H9 (cell line): Measurements from ENCODE around the gene BCL2L14. TPM values are rescaled to one million over a fixed set of nuclear protein-coding genes. Genes with fewer than 3 reads are reported as not detected.

Source experiments
- DNase-seq: peaks from one replicate; pipeline ENCODE4 v3.0.0-alpha.2; 2017
- H2AFZ ChIP-seq: one replicate; pipeline ENCODE4 v1.6.1; 2013; ENCODE audit warnings: mild to moderate bottlenecking, low read length, control low read depth, moderate library complexity
- H2AK5ac ChIP-seq: 2 replicates; pipeline ENCODE4 v1.6.1; 2013; ENCODE audit warnings: low read length, control low read depth, mixed read lengths; ENCODE audit not compliant: insufficient read length
- H2BK120ac ChIP-seq: one replicate; pipeline ENCODE4 v1.6.1; 2013; ENCODE audit warnings: low read depth, mild to moderate bottlenecking, low read length, control low read depth, inconsistent platforms; ENCODE audit not compliant: poor library complexity, severe bottlenecking
- H2BK12ac ChIP-seq: 2 replicates; pipeline ENCODE4 v1.6.1; 2013; ENCODE audit warnings: low read length, control low read depth, mixed read lengths, low read depth; ENCODE audit not compliant: insufficient read length
- H2BK15ac ChIP-seq: 2 replicates; pipeline ENCODE4 v1.6.1; 2013; ENCODE audit warnings: low read depth, low read length, control low read depth
- H2BK20ac ChIP-seq: one replicate; pipeline ENCODE4 v1.6.1; 2013; ENCODE audit warnings: low read depth, mild to moderate bottlenecking, low read length, control low read depth, inconsistent platforms; ENCODE audit not compliant: poor library complexity, severe bottlenecking
- H2BK5ac ChIP-seq: 2 replicates; pipeline ENCODE4 v1.6.1; 2013; ENCODE audit warnings: low read length, control low read depth, mixed read lengths; ENCODE audit not compliant: insufficient read length
- H3K14ac ChIP-seq: 2 replicates; pipeline ENCODE4 v1.6.1; 2013; ENCODE audit warnings: low read length, control low read depth; ENCODE audit not compliant: insufficient read depth
- H3K18ac ChIP-seq: 2 replicates; pipeline ENCODE4 v1.6.1; 2013; ENCODE audit warnings: low read depth, mild to moderate bottlenecking, mixed read lengths, low read length, control low read depth; ENCODE audit not compliant: insufficient read length
- H3K23ac ChIP-seq: 2 replicates; pipeline ENCODE4 v1.6.1; 2013; ENCODE audit warnings: low read length, control low read depth, mixed read lengths, low read depth; ENCODE audit not compliant: insufficient read length
- H3K23me2 ChIP-seq: 2 replicates; pipeline ENCODE4 v1.6.1; 2013; ENCODE audit warnings: low read depth, mild to moderate bottlenecking, mixed read lengths, low read length, control low read depth; ENCODE audit not compliant: insufficient read length, poor library complexity, severe bottlenecking
- H3K27ac ChIP-seq: 2 replicates; pipeline ENCODE4 v1.5.1; 2013; ENCODE audit warnings: low read length, control low read depth, mixed read lengths, low read depth; ENCODE audit not compliant: insufficient read length
- H3K27me3 ChIP-seq: 2 replicates; pipeline ENCODE4 v1.6.1; 2013; ENCODE audit warnings: low read length, control low read depth, inconsistent platforms; ENCODE audit not compliant: insufficient read depth
- H3K4ac ChIP-seq: 2 replicates; pipeline ENCODE4 v1.6.1; 2013; ENCODE audit warnings: low read depth, mild to moderate bottlenecking, control low read depth, inconsistent platforms, low read length, moderate library complexity
- H3K4me1 ChIP-seq: 2 replicates; pipeline ENCODE4 v1.6.1; 2013; ENCODE audit warnings: low read length, control low read depth, inconsistent platforms; ENCODE audit not compliant: insufficient read depth
- H3K4me2 ChIP-seq: 2 replicates; pipeline ENCODE4 v1.6.1; 2013; ENCODE audit warnings: low read length, control low read depth, mixed read lengths; ENCODE audit not compliant: insufficient read length, insufficient read depth
- H3K56ac ChIP-seq: 2 replicates; pipeline ENCODE4 v1.6.1; 2013; ENCODE audit warnings: low read depth, mild to moderate bottlenecking, mixed read lengths, low read length, control low read depth; ENCODE audit not compliant: insufficient read length
- H3K79me1 ChIP-seq: 2 replicates; pipeline ENCODE4 v1.6.1; 2013; ENCODE audit warnings: low read depth, mild to moderate bottlenecking, moderate library complexity, low read length, control low read depth, inconsistent platforms; ENCODE audit not compliant: insufficient read depth, poor library complexity, severe bottlenecking
- H3K79me2 ChIP-seq: 2 replicates; pipeline ENCODE4 v1.6.1; 2013; ENCODE audit warnings: low read length, control low read depth, inconsistent platforms; ENCODE audit not compliant: insufficient read depth
- H3K9ac ChIP-seq: 2 replicates; pipeline ENCODE4 v1.6.1; 2013; ENCODE audit warnings: low read length, control low read depth, mixed read lengths; ENCODE audit not compliant: insufficient read length; ENCODE audit errors: extremely low read depth
- H3K9me3 ChIP-seq: one replicate; pipeline ENCODE4 v1.6.1; 2013; ENCODE audit warnings: low read depth, low read length, inconsistent platforms; ENCODE audit not compliant: control insufficient read depth
- H3T11ph ChIP-seq: one replicate; pipeline ENCODE4 v1.6.1; 2013; ENCODE audit warnings: mild to moderate bottlenecking, low read length, control low read depth, inconsistent platforms
- H4K20me1 ChIP-seq: one replicate; pipeline ENCODE4 v1.6.1; 2013; ENCODE audit not compliant: control insufficient read depth, insufficient read length, insufficient read depth
- H4K5ac ChIP-seq: 2 replicates; pipeline ENCODE4 v1.6.1; 2013; ENCODE audit warnings: low read depth, mild to moderate bottlenecking, mixed read lengths, low read length, control low read depth; ENCODE audit not compliant: insufficient read length
- H4K8ac ChIP-seq: replicated peaks from 2 replicates; pipeline ENCODE4 v1.6.1; 2013; ENCODE audit warnings: low read length, control low read depth, mixed read lengths, low read depth; ENCODE audit not compliant: insufficient read length
- H4K91ac ChIP-seq: 2 replicates; pipeline ENCODE4 v1.6.1; 2013; ENCODE audit warnings: low read depth, mild to moderate bottlenecking, moderate library complexity, mixed read lengths, low read length, control low read depth; ENCODE audit not compliant: insufficient read length
- H3K27ac Mint-ChIP-seq, 3 experiments: 2 replicates in 2 of 3; 3 replicates in 1 of 3; pipeline ENCODE4 v1.8.0; 2020 to 2021; ENCODE audit warnings: mixed read lengths in 3 of 3, mild to moderate bottlenecking in 1 of 3, moderate library complexity in 1 of 3
- H3K27me3 Mint-ChIP-seq: 2 replicates; pipeline ENCODE4 v1.8.0; 2021; ENCODE audit warnings: low read depth, mild to moderate bottlenecking, moderate library complexity, mixed read lengths
- H3K36me3 Mint-ChIP-seq, 3 experiments: 2 replicates in 2 of 3; 3 replicates in 1 of 3; pipeline ENCODE4 v1.8.0; 2020 to 2021; ENCODE audit warnings: low read depth in 3 of 3, mixed read lengths in 3 of 3; ENCODE audit not compliant: insufficient read depth in 1 of 3
- H3K4me1 Mint-ChIP-seq, 2 experiments: 2 replicates each; pipeline ENCODE4 v1.8.0; 2020; ENCODE audit warnings: mixed read lengths in 2 of 2
- H3K4me3 Mint-ChIP-seq, 2 experiments: 2 replicates in 1 of 2; 3 replicates in 1 of 2; pipeline ENCODE4 v1.8.0; 2020 to 2021; ENCODE audit warnings: mild to moderate bottlenecking in 2 of 2, mixed read lengths in 2 of 2, moderate library complexity in 1 of 2
- H3K9me3 Mint-ChIP-seq, 2 experiments: 2 replicates in 1 of 2; 3 replicates in 1 of 2; pipeline ENCODE4 v1.8.0; 2020; ENCODE audit warnings: mild to moderate bottlenecking in 2 of 2, mixed read lengths in 2 of 2, moderate library complexity in 1 of 2
- WGBS: extraction: QIAGEN DNeasy Blood & Tissue Kit; methylation state at CpG from one replicate; pipeline ENCODE4 v1.1.7; 2013; ENCODE audit warnings: missing lambda C conversion rate, low lambda C conversion rate, mixed read lengths; ENCODE audit not compliant: insufficient read length; ENCODE audit errors: extremely low coverage; 5-methylcytosine and 5-hydroxymethylcytosine counted together
- total RNA-seq: library from RNA; stranded (reverse); gene quantifications from 2 replicates; pipeline ENCODE4 v1.2.1, GENCODE V29; 2021
- TF ChIP-seq, protein P1 (sequence below): fragments of 200-600 bp; sonication (generic); conservative IDR thresholded peaks from 3 replicates; pipeline ENCODE4 v1.8.0; 2021; ENCODE audit warnings: antibody characterized with exemption, mild to moderate bottlenecking

The BCL2L14 gene
- total RNA-seq, 1 experiment from 2014 or later: 0.28 TPM

DNA sequence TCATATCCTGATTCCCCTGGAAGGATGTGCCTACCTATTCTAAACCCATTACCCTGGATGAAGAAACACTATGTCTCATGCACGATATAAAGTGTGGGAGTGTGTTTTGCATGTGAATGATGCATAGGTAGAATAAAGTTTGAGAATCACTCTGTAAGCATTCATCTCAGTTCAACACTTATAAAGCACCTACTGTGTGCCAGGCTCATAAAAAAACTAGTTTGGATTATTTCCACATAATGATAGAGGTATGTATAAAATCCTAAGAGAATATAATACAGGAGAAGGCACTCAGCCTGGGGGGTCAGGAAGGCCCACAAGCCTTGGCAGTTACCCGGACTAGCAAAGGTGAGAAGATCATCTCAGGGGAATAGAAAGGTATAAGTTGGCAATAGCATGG lies 41.1 kb upstream of the BCL2L14 start:
- H2BK20ac ChIP-seq: no peak overlapping the region
- H3K27ac ChIP-seq: no peak overlapping the region
- H4K5ac ChIP-seq: no peak overlapping the region
- H2BK120ac ChIP-seq: no peak overlapping the region
- no peak for DNase-seq
- no peak overlapping the region for H3K9ac ChIP-seq
- Mint-ChIP-seq H3K4me1 (peaks cover 7 to 8% of the 10 kb centered on the region in 2 experiments), H3K4me3 (no peak overlapping the region), H3K36me3 (peaks cover 0 to 3% (median 0%) of the 10 kb centered on the region in 3 experiments; a peak in 2 of 7 replicates), H3K27me3 (peaks cover 7% of the 10 kb centered on the region), H3K9me3 (peaks cover 0 to 5% of the 10 kb centered on the region in 2 experiments; a peak in 4 of 5 replicates), H3K27ac (no peak overlapping the region)
- H2AK5ac ChIP-seq: no peak overlapping the region
- H2BK12ac ChIP-seq: no peak overlapping the region
- H3K9me3 ChIP-seq: no peaks in the 10 kb centered on the region
- H4K8ac ChIP-seq: no peak overlapping the region
- no peak overlapping the region for H3K4ac ChIP-seq
- H2BK15ac ChIP-seq: no peak overlapping the region
- no peaks in the 10 kb centered on the region for H3K79me1 ChIP-seq
- TF ChIP-seq, protein P1, sequence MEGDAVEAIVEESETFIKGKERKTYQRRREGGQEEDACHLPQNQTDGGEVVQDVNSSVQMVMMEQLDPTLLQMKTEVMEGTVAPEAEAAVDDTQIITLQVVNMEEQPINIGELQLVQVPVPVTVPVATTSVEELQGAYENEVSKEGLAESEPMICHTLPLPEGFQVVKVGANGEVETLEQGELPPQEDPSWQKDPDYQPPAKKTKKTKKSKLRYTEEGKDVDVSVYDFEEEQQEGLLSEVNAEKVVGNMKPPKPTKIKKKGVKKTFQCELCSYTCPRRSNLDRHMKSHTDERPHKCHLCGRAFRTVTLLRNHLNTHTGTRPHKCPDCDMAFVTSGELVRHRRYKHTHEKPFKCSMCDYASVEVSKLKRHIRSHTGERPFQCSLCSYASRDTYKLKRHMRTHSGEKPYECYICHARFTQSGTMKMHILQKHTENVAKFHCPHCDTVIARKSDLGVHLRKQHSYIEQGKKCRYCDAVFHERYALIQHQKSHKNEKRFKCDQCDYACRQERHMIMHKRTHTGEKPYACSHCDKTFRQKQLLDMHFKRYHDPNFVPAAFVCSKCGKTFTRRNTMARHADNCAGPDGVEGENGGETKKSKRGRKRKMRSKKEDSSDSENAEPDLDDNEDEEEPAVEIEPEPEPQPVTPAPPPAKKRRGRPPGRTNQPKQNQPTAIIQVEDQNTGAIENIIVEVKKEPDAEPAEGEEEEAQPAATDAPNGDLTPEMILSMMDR: no peak
- no peak overlapping the region for H3K4me2 ChIP-seq
- no peaks in the 10 kb centered on the region for H4K20me1 ChIP-seq
- H4K91ac ChIP-seq: no peak overlapping the region
- no peak overlapping the region for H3K18ac ChIP-seq
- H3T11ph ChIP-seq: no peak overlapping the region
- H3K79me2 ChIP-seq: no peaks in the 10 kb centered on the region
- no peak overlapping the region for H3K14ac ChIP-seq
- H3K23me2 ChIP-seq: peaks cover 4% of the 10 kb centered on the region
- H3K4me1 ChIP-seq: peaks cover 2% of the 10 kb centered on the region; the same call in 1 of the 2 replicates
- H2BK5ac ChIP-seq: no peak overlapping the region
- whole genome bisulfite sequencing: no CpG with 5 or more reads among the region's 2 CpGs
- no peaks in the 10 kb centered on the region for H3K27me3 ChIP-seq
- no peak overlapping the region for H3K23ac ChIP-seq
- no peak overlapping the region for H3K56ac ChIP-seq
- no peak overlapping the region for H2AFZ ChIP-seq
